Stimulated activated naive CD8-positive, alpha-beta T cell treated with anti-CD3 and anti-CD28 coated beads, Interleukin-15, Interleukin-2, amounts not matched to agents 100 ng/mL and 50 ng/mL, for 24 hours (primary cell): ENCODE data around the gene SEMA7A.
"Not testable (repeated sequence)": the region's sequence is repeated elsewhere in the genome, so short reads cannot be mapped to it uniquely, and the experiment has no call there.

Source experiments
- H3K27ac Mint-ChIP-seq: one replicate; pipeline ENCODE4 v1.8.0; 2021; ENCODE audit warnings: mild to moderate bottlenecking, mixed read lengths
- H3K27me3 Mint-ChIP-seq: one replicate; pipeline ENCODE4 v1.8.0; 2021; ENCODE audit warnings: mixed read lengths
- H3K36me3 Mint-ChIP-seq: one replicate; pipeline ENCODE4 v1.8.0; 2021; ENCODE audit warnings: low read depth, mixed read lengths
- H3K4me1 Mint-ChIP-seq: one replicate; pipeline ENCODE4 v1.8.0; 2021; ENCODE audit warnings: low read depth, mixed read lengths
- H3K4me3 Mint-ChIP-seq: one replicate; pipeline ENCODE4 v1.8.0; 2021; ENCODE audit warnings: mild to moderate bottlenecking, mixed read lengths
- H3K9me3 Mint-ChIP-seq: one replicate; pipeline ENCODE4 v1.8.0; 2021; ENCODE audit warnings: mixed read lengths

Gene SEMA7A

DNA sequence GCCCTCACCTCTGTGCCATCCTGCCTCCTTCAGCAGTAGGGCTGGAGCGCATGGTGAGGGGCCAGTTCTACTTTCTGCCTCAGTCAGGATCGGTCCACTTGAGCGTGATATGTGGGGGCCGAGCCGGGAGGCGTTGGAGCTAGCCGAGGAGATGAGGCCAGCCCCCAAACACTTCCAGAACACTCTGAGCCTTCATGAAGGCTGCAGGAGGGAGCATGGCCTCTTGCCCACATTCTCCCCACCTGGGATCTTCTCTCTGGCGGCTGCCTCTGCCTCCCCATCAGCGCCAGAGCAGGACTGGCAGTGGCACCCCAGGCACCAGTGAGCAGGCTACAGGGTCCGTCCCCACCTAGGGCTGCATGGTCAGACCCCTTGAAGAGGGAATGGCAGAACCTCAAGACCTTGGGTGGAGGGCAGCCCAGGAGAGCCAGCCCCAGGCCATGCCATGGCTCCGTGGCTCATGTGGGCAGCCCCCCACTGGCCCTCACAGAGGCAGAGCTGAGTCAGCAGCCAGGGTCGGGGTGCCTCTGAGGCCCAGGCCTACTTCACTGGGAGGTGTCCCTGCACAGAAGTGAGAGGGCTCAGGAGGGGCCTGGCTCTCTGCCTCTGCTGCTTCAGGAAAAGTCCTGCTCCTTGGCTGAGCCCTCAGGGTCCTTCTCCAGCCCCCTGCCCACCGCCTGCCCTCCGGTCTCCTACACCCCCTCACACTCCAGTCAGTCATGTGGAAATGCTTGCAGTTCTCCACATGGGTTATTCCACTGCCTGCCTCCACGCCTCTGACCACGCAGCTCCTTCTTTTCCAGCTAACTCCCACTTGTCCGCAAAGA is 38.2 kb downstream of the SEMA7A start:
- Mint-ChIP-seq H3K27ac (peak overlapping the region; percentile 99), H3K4me1 (peaks cover 100% of the 10 kb centered on the region), H3K36me3 (peaks cover 13% of the 10 kb centered on the region), H3K27me3 (no peaks in the 10 kb centered on the region), H3K4me3 (peak overlapping the region; percentile 43), H3K9me3 (no peaks in the 10 kb centered on the region)

DNA sequence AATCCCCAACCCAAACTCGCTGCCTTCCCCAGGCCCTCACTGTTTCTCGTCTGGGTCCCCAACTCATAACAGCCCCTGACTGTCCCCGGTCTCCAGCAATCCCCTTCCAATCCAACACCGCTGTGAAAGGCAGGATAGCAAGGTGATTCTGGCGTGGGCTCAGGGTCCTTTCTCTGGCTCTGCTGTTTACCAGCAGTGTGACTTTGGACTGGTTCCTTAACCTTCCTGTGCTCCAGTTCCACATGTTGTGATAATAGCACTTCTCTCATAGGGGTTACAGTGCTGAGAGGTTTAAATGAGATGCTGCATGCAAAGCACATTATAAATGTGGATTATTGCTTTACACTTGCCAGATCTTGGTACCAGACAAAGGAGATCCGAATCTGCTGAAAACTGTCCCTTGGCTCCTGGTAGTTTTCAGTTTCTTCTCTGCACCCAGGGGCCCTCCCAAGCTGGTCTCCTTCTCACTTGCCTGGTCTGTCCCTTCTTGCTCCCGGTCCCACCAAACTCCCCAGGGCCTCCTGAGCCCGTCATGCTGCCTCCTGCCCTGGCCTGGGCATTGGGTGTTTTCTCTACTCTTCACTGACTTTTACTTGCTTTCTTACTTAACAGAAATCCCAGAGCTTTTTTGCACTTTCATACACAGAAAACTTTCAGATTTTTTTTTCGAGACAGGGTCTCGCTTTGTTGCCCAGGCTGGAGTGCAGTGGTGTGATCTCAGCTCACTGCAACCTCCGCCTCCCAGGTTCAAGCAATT is 39.5 kb downstream of the SEMA7A start:
- H3K27ac Mint-ChIP-seq: peak overlapping the region; percentile 98
- H3K9me3 Mint-ChIP-seq: no peaks in the 10 kb centered on the region
- H3K4me1 Mint-ChIP-seq: peaks cover 97% of the 10 kb centered on the region
- peak overlapping the region; percentile 8 for H3K4me3 Mint-ChIP-seq
- no peaks in the 10 kb centered on the region for H3K27me3 Mint-ChIP-seq
- peaks cover 13% of the 10 kb centered on the region for H3K36me3 Mint-ChIP-seq

DNA sequence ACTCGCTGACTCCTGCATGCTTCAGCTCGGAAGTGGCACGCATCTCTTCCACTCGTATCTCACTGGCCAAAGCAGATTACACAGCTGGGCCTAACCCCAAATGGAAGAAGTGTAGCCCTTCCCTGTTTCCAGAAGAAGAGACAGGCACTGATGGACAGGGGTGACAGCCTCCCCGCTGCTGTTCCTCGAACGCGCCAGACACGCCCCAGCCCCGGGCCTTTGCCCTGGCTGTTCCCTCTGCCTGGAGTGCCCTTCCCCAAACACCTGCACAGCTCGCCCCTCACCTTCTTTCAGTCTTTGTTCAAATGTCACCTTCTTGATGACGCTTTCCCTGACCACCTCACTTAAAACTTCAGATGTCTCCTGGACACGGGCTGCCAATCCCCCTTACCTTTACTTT is 40.3 kb downstream of the SEMA7A start:
- Mint-ChIP-seq H3K27me3 (no peaks in the 10 kb centered on the region), H3K36me3 (peaks cover 11% of the 10 kb centered on the region), H3K9me3 (no peaks in the 10 kb centered on the region), H3K27ac (peak overlapping the region; percentile 98), H3K4me3 (no peak overlapping the region), H3K4me1 (peaks cover 95% of the 10 kb centered on the region)

DNA sequence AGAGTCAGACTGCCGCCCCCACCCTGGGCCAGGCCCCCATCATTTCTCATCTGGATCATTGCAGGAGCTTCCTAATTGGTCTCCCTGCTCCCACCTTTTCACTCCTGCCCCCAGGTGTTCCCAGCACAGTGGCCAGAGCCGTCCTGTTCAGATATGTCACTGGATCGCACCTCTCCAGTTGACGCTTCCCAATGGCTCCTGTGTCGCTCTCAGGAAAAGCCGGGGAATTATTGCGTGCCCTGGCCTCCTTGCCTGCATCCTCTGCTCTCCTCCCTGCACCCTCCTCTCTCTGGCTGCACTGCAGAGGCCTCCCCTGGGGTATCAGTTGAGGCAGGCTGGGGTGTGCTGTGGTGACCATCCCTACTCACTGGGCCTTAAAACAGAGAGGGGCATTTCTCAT is 40.9 kb downstream of the SEMA7A start:
- Mint-ChIP-seq H3K36me3 (peaks cover 6% of the 10 kb centered on the region), H3K4me1 (peaks cover 92% of the 10 kb centered on the region), H3K4me3 (peak overlapping the region; percentile 42), H3K9me3 (no peaks in the 10 kb centered on the region), H3K27ac (peak overlapping the region; percentile 98), H3K27me3 (no peaks in the 10 kb centered on the region)

DNA sequence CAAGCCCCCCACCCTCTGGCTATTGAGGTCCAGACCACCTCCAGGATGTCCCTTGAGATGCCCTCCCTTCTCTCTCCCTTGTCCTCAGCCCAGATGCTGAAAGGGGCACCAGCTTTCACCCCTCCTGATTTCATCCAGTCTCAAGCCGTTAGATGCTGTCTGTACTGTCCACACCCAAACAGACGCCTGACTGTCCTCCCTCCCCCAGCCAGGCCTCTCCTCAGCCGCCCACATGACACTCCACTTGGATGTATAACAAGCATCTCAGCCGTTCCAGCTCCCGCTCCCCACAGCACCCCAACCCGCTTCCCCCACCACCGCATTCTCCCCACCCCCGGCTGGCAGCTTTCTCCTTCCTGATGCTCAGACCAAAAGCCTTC is 41.3 kb downstream of the SEMA7A start:
- H3K4me1 Mint-ChIP-seq: peaks cover 92% of the 10 kb centered on the region

DNA sequence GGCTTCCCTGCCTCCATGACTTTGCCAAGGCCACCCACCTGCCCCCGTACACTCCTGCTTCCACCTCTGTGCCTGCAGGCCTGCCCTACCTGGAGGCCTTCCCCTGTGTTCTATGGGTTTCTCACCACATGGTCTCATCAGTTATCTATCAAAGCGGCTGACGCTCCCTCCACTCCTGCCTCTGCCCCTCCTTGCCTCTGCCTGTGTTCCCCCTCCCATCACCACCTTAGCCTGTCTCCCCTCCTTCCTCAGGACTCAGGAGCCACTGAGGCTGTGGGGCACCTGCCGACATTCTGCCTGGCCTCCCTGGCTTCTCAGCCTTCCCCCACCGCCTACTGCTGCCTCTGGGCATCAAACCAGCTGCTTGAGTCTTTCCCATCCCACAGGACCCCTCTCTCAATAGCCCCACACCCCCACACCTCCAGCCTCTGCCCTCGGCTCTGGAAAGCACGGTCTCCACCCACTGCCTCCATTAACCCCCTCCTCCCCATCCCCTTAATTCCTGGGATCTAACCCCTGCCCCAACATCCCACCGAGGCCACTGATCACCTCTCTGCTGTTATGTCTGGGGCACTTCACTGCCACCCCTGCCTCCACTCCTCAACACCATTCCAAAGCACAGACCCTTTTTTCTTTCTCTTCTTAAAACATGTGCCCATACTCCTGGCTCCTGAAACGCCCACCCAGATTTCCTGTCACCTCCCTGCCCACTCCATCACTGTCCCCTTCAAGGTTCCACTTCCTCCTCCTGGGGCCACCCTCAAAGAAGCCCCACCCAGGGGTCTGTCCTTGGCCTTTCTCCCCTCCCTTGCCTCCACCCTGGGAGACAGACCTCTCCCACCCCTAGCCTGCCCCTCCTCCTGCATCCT is 41.9 kb downstream of the SEMA7A start:
- Mint-ChIP-seq H3K27ac (peak overlapping the region; percentile 98), H3K27me3 (no peaks in the 10 kb centered on the region), H3K4me1 (peaks cover 92% of the 10 kb centered on the region), H3K4me3 (peak overlapping the region; percentile 65), H3K36me3 (peaks cover 6% of the 10 kb centered on the region), H3K9me3 (no peaks in the 10 kb centered on the region)

More for the DNA sequence above, 41.3 kb downstream of the SEMA7A start:
- Mint-ChIP-seq H3K36me3 (peaks cover 6% of the 10 kb centered on the region), H3K9me3 (no peaks in the 10 kb centered on the region), H3K4me3 (no peak overlapping the region), H3K27ac (peak overlapping the region; percentile 98), H3K27me3 (no peaks in the 10 kb centered on the region)

DNA sequence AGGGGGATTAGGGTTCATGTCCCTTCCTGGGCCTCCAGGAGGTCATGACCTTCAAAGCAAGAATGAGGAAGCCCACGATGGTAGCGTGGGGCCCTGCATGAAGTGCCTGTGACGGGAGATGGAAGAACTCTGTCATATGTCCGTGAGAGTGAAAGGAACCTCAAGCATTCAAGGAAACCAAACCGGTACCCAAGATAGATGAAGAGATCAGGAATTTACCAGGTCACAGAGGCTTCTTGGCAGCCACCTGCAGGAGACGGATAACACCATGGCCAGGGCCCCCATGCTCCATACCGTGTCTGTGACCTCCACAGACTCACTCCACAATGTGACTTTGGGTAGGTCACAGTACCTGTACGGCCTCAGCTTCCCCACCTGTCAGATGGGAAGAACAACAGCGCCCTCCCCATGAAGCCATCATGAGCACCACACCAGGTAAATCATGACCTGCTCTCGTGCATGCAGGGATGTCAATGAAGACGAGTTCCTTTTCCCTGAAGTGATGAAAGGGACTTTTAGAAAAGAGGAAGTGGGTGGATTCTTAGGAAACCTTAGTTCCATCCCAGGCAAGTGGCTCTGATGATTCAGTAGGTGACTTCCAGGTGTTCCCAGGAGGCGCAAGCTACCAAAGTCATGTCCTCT is 43.0 kb downstream of the SEMA7A start:
- H3K4me1 Mint-ChIP-seq: peaks cover 92% of the 10 kb centered on the region
- H3K4me3 Mint-ChIP-seq: peak overlapping the region; percentile 62
- H3K27ac Mint-ChIP-seq: peak overlapping the region; percentile 98
- no peaks in the 10 kb centered on the region for H3K9me3 Mint-ChIP-seq
- peaks cover 6% of the 10 kb centered on the region for H3K36me3 Mint-ChIP-seq
- H3K27me3 Mint-ChIP-seq: no peaks in the 10 kb centered on the region

DNA sequence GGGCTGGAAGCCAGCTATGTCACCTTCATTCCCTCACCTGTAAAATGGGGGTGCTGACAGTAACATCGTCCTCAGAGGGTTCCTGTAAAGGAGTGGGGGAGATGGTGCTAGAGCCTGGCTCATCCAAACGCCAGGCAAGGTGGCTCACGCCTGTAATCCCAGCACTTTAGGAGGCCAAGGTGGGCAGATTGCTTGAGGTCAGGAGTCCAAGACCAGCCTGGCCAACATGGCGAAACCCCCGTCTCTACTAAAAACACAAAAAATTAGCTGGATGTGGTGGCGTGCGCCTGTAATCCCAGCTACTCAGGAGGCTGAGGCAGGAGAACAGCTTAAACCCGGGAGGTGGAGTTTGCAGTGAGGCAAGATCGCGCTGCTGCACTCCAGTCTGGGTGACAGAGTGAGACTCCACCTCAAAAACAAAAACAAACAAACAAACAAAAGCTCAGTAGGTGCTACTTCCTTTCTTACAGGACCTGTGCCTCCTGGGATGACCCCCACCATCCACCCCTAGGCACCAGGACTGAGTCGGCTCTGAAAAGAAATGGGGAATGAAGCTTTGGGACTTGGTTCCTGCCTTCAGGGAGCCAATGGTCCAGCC is 43.6 kb downstream of the SEMA7A start:
- H3K4me3 Mint-ChIP-seq: peak overlapping the region; percentile 62
- H3K4me1 Mint-ChIP-seq: peaks cover 92% of the 10 kb centered on the region
- H3K27me3 Mint-ChIP-seq, H3K36me3 Mint-ChIP-seq, H3K9me3 Mint-ChIP-seq: not testable (repeated sequence)
- peak overlapping the region; percentile 98 for H3K27ac Mint-ChIP-seq

DNA sequence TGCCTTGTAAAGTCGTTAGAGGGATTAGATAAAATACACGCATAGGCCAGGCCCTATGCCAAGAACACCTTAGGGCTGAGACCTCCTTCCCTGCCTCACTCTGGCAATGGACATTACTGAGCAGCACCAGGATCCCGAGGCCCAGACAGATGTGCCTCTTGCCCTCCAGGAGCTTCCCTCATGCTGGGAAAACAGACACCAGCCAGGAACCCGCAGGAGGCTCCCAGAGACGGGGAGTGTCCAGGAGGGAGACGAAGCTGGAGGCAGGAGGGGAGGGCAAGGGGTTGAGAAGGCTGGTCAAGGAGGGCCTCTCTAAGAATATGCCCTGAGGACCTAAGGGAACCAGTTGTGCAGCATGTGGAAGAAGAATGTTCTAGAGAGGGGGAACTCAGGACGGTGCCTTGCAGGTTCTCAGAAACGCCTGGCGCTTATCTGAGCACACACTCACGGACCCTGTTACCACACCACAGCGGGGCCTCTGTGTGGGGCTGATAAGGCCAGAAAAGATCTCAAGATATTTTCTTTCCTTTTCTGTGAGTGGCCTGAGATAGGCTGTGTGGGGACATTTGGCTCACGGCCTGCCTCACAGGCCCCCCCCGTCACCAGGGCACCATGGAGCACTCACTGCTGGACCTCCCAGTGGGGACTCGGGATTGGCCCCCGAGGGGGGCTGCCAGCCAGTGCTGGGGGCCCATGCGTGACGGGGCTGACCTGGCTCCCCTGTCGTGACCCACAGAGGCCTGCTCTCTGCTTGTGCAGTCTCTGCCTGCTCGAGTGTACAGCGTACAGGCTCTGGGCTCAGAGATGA is 44.3 kb downstream of the SEMA7A start:
- H3K36me3 Mint-ChIP-seq: peaks cover 5% of the 10 kb centered on the region
- H3K27ac Mint-ChIP-seq: peak overlapping the region; percentile 98
- H3K9me3 Mint-ChIP-seq: no peaks in the 10 kb centered on the region
- H3K4me1 Mint-ChIP-seq: peaks cover 92% of the 10 kb centered on the region
- H3K27me3 Mint-ChIP-seq: no peaks in the 10 kb centered on the region
- no peak overlapping the region for H3K4me3 Mint-ChIP-seq

DNA sequence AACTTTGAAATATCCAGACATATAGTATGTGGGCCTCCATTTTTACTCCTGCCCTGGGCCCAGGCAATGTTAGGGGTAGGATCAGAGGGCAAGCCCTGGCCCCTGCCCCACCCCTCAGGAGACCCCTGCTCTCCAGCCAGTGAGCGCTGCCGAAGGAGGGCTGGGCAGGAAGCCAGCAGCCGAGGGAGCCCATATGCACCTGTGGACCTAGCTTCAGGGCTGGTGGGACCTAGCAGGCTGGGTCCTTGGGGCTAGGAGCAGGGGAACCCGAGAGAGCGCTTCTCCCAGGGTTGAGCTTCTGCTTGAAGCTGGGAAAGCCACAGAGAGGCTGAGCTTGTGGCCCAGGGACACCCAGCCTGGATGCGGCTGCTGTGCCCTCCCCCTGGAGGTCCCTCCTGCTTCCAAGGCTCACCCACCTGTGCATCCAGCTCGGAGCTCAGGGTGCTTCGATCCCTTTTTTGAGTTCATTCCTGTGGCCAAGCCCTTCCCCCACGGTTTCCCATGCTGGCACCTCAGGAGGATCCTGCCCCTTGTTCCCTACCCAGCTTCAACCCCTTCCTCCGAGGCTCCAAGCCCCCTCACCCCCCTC is 45.3 kb downstream of the SEMA7A start:
- H3K36me3 Mint-ChIP-seq: no peaks in the 10 kb centered on the region
- peak overlapping the region; percentile 75 for H3K27ac Mint-ChIP-seq
- no peaks in the 10 kb centered on the region for H3K27me3 Mint-ChIP-seq
- H3K9me3 Mint-ChIP-seq: no peaks in the 10 kb centered on the region
- H3K4me1 Mint-ChIP-seq: peaks cover 92% of the 10 kb centered on the region
- no peak overlapping the region for H3K4me3 Mint-ChIP-seq

DNA sequence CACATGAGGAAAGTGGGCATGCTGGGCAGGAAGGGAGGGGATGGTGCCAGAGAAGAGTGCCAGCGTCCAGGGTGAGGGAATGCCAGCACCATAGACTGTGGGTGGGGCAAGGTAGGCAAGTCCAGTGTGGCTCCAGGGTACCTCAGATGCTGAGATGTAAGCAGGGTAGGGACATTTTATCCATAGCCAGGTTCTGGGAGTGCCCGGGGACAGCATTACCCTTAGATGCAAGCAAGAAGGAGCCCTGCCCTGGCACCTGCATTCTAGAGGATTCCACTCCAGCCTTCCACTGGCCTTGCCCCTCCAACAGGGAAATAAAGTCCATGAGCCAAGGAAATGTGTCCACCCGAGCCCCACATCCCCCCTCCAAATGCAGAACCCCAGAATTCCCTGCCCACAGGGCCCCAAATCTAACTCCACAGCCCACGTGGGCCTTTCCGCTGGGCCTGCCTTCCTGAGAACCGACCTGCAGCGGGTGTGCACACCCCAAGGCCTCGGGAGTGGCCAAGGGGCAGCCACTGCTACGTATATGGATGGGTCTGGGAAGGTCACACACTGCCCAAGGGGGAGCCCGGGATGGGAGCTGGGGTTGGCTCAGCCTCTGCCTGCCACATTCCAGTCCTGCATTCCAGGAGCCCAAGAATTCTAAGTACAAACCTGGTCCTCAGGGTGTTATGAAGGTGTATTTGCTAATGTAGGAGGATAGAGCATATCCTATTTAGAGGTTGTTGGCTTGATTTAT is 46.0 kb downstream of the SEMA7A start:
- no peaks in the 10 kb centered on the region for H3K9me3 Mint-ChIP-seq
- H3K4me1 Mint-ChIP-seq: peaks cover 92% of the 10 kb centered on the region
- H3K4me3 Mint-ChIP-seq: no peak overlapping the region
- H3K27me3 Mint-ChIP-seq: no peaks in the 10 kb centered on the region
- H3K36me3 Mint-ChIP-seq: no peaks in the 10 kb centered on the region
- peak overlapping the region; percentile 85 for H3K27ac Mint-ChIP-seq

DNA sequence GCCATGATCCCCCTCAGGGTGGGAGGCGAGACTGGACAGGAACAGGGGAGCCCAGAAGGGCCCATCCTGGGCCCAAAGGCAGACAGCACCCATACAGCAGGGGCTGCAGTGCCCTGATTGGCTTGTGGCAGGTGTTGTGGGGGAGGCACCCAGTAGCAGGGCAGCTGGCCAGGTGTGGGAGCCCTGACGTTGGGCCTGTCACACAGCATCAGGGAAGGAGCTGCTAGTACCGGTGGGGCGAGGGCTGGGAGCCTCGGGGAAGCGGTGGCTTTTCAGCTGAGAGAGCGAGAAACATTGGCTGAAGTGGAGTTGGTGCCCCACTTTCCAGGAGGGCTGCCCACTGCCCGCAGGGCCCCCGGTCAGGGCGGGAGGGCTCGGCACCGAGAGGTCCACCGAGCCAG is 46.6 kb downstream of the SEMA7A start:
- H3K27me3 Mint-ChIP-seq: no peaks in the 10 kb centered on the region
- no peaks in the 10 kb centered on the region for H3K36me3 Mint-ChIP-seq
- peaks cover 92% of the 10 kb centered on the region for H3K4me1 Mint-ChIP-seq
- peak overlapping the region; percentile 85 for H3K27ac Mint-ChIP-seq
- H3K9me3 Mint-ChIP-seq: no peaks in the 10 kb centered on the region
- H3K4me3 Mint-ChIP-seq: no peak overlapping the region
